Measurements from ENCODE around the gene HOXB6.

GRCh38 chr17:48576479-48577309 is 28.1 kb downstream of the HOXB6 start:
- TF ChIP-seq CTCF (conservative IDR thresholded peaks at IDR 0.05 in 1 of 2, IDR thresholded peaks at IDR 0.05 in 1 of 2; ENCODE audit: extremely low read depth in 1 of 2, insufficient read depth in 1 of 2, low read depth in 1 of 2, low read length in 2 of 2) (no peak), EZH2 (IDR thresholded peaks at IDR 0.05; ENCODE audit: borderline replicate concordance, low read length) (peak; percentile 37)

All from mammary epithelial cell (primary cell).